GM18870 (cell line): ENCODE data around the gene BCR.

Source experiments
- ATAC-seq: cut with Tn5 transposase; IDR thresholded peaks from one replicate; pipeline ENCODE4 v1.9.1; 2021; ENCODE audit warnings: moderate library complexity; ENCODE audit not compliant: unreplicated experiment

BCR gene

DNA sequence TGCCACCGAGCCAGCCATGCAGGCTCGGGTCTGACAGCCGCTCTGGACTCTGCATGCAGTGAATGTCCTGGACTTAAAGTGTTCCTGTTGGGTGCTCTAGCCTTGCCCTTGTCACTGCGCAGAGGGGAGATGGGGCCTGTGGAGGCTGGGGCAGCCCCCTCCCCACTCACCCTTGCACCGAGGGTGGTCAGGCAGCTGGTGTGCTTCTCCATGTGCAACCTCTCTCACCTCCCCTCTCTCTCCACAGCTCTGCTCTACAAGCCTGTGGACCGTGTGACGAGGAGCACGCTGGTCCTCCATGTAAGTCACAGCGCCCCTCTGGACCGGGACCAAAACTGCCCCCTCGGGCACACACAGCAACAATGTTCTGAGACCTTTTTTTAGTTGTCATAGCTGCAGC is 92.5 kb downstream of the BCR start:
- no peak for ATAC-seq

DNA sequence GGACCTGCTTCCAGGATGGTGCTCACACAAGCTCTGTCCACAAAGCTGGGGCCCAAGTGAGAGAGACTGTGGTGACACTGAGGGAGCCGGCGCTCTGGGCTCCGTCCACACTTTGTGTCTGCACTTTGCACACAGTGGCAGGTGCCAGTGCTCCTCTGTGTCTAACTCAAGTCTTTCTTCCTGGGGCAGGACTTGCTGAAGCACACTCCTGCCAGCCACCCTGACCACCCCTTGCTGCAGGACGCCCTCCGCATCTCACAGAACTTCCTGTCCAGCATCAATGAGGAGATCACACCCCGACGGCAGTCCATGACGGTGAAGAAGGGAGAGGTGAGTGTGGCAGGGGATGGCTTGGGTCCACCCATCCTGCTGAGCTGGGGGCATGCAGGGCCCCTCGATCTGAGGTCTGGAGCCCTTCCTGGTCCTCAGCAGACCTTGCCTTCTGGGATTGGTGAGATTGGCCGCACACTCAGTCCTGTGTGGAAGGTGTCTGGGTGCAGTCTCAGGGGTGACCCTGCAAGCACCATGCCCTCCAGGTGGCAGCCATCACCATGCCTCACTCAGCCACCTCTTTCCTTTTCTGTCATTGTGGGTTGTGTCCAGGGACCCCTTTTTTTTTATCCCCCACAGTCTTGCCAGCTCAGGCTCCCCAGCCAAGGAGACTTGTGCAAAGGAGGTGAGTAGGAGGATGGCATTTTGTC is 93.3 kb downstream of the BCR start:
- ATAC-seq = no peak

DNA sequence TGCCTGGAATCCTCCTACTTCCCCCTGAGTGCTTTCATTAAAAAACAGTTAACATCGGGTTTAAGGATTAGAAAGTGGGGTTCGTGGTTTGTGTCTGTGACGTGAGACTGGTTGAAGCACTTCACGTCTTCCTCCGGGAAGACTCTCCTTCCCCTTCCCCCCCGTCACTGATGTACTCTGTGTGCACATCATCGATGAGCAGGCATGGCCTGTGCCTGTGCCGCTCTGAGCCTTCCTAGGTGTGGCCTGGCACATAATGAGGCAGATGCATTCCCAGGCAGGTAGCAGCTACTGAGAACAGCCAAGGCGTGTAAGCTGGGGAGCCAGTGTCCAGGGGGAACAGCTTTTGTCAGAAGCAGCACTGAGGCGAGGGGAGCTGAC is 93.8 kb downstream of the BCR start:
- ATAC-seq = no peak

DNA sequence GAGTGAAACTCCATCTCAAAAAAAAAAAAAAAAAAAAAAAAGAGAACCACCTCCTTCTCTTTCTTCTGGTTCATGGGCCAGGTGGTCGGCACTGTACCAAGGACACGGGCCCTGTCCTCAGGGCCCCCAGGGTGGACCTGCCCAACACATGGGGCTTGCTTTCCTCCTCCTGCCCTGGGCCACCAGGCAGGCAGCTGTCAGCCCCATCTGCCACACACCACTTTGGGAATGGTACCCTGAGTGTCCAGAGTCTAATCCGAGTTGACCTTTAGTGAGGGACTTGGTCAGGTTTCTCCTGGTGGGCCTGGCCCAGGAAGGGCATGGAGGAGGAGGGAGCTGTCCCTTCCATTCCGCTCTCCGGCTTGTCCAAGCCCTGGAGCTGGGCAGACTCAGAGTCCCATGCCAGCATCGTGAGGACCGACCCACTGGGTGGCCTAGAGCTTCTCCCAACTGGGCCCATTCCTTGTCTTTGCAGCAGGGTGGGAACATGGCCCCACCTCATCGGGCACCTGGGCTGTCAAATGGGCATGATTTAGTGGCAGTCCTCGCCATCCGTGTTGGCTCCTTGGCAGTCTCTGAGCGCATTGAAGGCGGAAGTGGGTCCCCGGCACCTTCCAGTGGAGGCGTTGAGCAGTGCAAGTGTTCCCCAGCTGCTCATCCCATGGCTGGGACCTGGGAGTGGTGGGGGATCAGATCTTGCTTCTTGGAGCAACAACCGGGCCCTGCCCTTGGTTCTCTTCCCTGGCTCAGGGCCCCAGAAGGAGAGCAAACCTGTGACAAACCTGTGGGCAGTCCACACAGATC is 94.8 kb downstream of the BCR start:
- no peak for ATAC-seq

DNA sequence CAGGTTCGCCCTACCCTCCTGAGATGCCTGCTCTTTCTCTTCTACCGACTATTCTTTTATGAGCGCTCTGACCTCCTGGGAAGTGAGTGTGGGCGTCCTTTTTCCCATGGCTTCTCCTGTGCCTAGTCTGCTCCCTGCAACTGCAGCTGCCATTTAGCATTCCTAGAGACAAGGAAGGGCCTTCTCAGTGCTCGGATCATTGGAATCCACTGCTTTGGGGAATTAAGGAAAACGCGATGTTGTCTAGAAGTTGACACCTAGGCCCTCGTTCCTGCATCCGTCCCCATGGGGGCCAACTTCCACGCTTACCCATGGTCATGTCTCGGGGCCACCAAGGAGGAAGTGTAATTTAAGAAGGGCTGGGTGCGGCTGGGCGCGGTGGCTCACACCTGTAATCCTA is 95.4 kb downstream of the BCR start:
- ATAC-seq = no peak

DNA sequence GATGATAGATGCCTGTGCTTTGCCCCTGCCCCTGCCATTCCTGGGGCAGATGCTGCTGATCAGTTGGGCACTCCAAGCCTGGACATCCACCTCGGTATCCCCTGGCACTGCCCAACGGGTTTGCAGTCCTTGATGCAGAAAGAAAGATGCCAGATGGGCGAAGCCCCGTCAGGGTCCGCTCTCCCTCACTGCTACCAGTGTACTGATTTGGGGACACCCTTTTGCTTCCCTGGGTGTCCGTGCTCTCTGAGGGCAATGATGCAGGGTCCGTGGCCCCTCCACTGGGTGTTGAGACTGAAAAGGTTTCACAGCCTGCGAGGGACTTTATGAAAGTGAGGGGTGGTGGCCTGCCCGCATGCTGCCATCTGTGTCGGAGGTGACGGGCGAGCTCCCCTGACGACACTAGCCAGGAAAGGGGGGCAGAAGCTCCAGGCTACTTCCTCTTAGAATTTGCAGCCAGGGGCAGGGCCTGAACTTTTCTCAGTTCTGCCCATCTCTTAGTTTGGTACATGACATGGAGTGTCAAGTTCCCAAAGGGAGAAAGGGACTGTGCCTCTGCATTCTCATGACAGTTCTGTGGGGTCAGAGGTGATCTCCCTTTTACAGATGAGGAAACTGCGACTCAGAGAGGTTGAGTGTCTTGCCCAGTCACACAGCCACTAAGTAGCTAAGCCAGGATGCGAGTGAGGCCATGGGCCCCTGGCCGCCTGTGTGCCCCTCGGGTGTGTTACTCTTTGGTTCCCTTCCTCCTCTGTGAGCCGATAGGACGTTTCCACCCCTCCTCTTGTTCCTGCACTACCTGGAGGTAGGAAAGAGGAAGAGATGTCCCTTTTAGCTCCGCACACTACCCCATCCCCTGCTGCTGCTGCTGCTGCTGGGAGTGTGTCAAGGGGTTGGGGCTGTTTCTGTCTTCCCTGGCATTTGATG is 96.6 kb downstream of the BCR start:
- no peak for ATAC-seq

DNA sequence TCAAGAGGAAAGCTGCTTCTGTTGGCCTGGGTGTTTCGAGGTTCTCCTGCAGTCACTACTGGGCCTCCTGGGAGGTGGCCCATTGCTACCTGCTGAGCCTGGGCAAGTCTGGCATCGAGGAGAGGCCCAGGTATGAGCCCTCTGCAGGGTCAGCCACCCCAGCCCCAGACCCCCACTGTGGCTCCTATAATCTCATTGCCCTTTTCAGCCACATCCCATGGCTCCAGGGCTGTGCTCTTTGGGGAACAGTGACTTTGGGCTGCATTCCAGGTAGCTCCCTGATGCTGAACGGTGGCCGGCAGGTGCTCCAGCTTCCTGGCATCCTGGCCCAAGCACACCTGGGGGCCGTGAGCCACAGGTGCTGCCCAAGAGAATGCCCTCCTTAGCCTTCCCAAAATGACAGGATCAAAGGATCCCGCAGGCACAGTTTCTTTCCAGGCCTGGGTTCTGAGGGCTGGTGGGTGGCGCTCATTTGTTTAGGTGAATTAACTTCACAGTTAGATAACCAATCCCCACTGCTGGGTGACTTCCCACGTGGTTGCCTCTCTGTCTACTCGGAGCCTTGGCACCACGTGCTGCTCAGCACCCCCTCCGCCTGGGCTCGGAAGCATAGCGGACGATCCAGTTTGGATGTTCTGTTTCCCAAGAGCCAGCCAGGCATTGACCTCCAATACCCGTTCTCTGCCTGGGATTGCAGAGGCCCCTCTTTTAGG is 97.4 kb downstream of the BCR start:
- ATAC-seq = no peak

DNA sequence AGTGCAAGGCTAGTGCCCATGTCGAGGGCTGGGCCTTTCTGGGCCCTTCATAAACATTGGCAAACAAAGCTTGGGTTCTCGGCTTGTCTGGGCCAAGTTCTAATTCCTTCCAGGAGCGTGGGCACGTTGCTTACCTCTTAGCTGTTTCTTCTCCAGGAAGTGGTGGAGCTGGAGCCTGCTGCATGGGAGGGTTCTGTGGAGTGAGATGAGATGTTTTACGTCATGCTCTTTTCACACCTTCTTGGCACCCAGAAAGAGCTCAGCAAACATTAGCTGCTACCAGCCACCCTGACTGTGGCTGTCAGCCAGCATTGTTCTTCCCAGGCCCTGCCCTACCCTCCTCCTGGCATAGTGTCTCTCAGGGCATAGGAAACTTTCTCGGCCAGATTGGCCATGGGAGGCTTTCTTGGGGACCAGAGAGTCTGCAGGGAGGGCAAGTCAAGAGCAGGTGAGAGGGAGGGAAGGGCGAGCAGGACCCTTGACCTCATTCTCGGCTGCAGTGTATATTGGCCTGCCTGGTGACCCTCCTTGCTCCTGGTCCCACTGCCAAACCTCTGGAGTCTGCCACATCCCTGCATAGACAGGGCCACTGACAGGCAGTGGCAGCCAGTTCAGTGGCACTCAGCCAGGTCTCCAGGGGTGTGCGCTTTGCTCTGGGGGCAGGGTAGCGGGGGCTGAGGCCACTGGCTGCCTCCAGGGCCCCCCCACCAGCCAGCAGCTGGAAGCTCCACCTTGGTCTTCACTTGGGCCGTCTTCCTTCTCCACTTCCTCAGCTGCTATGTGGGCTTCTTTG is 98.8 kb downstream of the BCR start:
- no peak for ATAC-seq

DNA sequence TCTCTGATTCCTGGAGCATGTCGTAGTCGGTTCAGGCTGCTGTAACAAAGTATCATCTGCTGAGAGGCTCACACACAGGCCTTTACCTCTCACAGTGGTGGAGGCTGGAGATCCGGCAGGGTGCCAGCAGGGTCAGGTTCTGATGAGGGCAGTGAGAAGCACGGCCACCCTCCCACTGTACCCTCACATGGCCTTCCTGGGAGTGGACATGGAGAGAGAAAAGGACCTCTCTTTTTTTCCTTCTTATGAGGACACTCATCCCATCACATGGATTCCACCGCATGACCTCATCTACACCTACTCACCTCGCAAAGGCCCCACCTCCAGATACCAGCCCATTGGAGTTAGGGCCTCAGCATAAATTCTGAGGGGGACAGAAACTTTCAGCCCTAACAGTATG is 99.5 kb downstream of the BCR start:
- ATAC-seq = no peak

DNA sequence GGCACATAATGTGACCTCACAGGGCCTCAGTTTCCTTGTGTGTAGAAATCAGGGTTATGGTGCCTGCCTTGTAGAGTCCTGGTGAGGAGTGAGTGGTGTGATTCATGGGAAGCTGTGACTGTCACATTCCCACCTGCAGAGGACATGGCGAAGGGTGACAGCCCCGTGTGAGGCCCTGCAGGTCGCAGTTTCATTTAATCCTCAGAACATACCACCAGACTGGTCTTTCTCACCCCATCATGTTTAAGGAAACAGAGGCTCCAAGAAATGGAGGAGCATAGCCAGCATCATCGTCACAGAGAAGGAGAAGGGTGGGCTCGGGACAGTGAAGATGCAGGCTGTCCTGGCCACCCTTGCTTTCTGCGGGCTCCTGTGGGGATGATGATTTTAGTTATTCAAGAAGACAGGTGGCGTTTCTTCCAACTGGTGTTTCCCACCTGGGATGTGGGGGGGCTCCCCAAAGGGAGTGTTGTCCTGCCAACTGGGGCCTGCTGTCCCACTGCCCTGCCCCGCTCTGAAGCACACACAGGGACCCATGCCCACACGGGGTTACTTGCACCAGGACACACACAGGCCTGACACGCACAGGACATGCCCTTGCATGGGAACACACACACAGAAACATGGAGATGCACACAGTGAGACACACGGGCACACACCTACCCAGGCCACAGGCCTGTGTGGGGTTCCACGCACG is 100.2 kb downstream of the BCR start:
- ATAC-seq = no peak

DNA sequence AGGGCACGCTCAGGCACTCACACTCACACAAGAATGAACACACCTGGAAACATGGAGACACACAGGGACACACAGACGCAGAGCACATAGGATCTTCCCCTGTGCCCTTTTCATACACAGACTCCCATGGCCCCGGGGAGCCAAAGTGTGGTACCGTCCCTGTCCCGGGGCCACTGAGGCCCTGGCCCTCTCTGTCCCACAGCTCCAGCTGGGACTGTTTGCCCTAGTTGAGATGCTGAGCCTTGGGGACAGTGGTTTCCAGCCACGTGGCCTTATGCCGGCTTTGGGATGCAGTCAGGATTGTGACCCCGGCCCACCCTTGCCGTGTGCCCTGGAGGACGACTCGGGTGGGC is 100.7 kb downstream of the BCR start:
- ATAC-seq = no peak

DNA sequence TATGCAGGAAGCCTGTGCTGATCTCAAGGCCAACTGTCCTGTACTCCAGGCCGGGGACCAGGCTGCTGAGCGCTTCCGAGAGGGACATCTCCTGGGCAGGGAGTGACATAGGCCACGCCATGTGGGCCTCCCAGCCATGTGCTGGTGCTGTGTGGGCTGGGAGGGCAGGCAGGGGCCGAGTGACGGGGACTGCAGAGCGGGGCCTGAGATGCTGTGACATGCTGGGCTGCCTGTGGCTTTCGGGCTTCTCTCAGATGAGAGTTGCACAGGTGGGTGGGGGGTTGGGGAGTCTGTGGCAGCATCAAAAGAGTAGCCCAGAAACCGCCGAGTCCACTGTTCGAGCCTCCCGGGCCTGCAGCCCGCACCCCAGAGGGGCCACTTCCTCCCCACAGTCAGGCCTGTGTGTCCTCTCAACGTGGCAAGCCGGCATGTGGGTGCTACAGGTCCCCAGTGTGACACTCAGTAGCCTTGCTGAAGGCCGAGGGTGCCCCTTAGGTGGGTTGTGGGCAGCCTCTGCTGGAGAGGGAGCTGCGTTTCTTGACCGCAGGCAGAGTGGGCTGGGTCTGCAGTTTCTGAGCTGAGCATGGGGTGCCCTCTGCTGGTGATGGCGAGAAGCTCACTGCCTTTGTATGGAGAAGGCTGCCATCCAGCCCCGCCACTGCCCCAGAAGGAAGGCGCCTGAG is 101.2 kb downstream of the BCR start:
- no peak for ATAC-seq

DNA sequence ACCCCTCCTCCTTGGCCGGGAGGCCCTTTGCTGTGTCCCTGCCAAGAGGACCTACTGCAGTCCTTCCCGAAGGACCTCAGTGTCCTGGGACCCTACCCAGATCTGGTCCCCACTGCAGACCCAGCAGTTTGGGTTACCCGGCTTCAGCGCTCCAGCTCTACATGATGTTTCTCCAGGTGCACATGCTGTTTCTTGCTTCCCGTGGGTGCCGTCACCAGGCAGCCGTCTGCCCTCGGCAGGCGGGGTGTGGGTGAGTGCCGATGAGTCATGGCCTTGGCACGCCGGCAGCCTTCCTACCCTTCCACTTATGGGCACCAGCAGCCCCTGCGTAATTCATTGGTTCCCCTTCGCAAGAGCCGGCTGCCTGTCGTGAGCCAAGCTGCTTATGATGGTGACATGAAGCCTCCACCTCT is 101.8 kb downstream of the BCR start:
- ATAC-seq = no peak

DNA sequence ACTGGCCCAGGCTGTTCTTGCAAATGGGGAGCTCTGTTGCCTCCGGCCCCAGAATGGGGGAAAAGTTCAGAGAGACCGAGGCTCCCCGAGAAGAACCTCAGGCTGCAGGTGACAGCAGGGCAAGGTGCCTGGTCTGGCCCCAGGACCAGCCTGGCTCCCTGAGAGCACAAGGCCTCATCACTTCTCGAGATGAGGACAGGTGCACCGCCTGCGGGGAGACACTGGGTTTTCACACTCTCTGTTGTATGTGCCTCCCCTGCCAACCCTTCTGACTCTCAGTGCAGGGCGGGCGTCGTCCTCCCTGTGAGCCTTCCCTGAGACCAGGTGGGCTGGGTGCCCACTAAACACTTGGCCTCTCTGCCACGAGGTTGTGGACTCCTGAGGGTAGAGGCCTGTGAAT is 102.2 kb downstream of the BCR start:
- ATAC-seq = no peak

DNA sequence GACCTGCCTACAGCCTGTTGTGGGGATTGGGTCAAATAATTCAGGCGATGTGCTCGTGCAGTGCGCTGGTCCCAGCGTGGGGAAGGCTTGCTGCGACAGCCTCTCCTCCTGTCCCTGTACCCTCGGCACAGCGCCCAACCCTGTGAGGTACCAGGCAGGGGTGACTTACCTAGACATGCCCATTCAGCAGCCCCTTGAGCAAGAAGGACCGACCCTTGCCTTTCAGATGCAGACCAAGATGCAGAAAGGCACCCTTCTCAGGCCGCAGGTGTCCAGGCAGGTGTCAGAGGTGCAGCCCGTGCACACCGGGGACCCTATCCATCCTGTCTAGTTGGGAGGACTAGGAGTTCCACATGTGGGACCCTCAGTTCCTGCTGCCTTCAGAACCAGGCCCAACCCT is 102.7 kb downstream of the BCR start:
- no peak for ATAC-seq

DNA sequence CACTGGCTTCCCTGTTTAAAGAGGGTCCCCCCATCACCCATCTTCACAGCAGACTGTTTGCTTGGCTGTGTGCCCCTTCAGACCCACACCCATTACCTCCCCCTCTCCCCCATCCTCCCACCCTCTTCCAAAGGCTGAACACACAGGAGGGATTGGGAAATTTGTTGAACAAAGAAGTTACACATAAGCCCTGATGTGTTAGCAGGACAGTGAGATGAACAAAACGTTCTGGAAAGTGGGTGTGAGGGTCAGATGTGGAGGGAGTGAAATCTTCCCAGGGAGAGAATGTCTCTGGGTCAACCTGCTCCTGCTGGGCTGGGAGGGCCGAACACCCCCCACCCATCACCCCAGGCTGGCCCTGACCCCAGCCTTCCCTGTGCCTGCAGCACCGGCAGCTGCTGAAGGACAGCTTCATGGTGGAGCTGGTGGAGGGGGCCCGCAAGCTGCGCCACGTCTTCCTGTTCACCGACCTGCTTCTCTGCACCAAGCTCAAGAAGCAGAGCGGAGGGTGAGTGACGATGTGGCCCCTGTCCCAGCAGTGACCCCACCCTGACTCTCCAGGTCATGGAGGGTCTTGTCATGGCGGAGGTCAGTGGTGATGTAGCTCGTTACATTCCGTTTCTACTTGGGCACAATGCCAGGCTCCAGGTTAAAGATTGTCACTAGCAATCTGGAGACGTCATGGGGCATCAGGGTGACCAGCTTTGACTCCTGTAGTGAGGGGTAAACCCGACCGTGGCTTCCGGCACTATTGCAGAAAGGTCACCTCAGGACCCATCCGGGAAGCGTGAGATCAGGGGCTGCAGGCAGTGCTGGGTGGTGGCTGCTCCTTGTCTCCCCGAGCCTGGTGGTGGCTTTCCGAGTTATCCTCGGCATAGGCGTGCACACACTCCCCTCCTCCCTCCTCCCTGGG is 103.5 kb downstream of the BCR start:
- ATAC-seq = no peak

DNA sequence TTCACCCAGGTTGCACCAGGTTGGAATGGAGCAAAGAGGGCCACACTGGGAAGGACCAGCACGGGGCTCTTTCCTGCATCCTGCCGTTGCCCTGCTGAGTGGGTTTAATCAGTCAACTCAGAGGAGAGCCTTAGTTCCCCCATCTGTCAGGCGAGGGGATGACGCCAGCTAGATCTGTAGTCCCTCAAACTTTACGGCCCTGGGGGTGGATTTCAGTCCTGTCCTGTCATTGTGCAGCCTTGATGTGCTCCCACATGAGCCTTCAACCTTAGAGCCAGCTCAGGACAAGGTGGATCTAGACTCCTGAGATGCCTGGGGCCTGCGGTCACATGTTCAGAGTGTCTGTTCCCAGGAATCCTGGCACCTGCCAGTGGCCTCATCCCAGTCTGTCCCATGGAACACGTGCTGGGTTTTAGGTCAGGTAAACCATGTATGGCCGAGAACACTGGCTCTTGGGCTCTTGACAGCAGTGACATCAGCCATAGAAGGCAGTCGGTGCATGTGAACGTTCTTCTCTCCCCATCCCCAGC is 104.3 kb downstream of the BCR start:
- ATAC-seq = no peak

DNA sequence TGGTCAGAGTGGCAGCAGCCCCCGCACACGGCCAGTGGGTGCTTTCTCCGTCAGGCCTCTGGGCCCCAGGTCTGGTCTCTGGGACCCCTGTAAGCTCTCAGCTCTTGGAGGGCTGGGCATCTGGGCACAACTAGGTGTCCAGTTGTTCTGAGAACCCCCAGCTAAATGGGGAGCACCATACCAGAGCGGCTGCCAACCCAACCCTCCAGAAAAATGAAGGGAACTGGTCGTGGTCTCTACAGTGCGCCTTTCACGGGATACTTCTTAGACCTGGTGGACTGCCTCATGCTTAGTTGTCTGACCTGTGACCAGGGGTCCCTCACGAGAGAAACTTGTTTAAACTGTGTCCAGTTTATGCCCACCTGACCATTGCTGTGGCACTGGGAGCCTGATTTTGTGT is 104.9 kb downstream of the BCR start:
- no peak for ATAC-seq
